ENCODE results near the gene ATP6AP1.
A peak's percentile ranks its signal among the peaks of the same experiment; 100 is the strongest.

Gene ATP6AP1

GRCh38 chrX:154457491-154458115 is 29.1 kb downstream of the ATP6AP1 start:
- no peaks in the 10 kb centered on the region for H3K9me3 ChIP-seq
- no peak for TF ChIP-seq CTCF (IDR thresholded peaks at IDR 0.05)
- no peaks in the 10 kb centered on the region for H3K36me3 ChIP-seq

GRCh38 chrX:154458116-154458953 is 29.9 kb downstream of the ATP6AP1 start, which contains the start of gene PLXNA3:
Gene PLXNA3, plus strand, starts transcription at chrX:154458281. Its CDS starts 1,903 bp downstream, at chrX:154460184.
- Histone ChIP-seq H3K4me3 (ENCODE audit: low read depth in 1 of 2, low read length in 1 of 2) (peak within 1 kb of the TSS; percentile 35 to 46), H3K27me3 (peaks cover 27% of the 10 kb centered on the region), H3K27ac (no peak within 1 kb of the TSS), H3K9me3 (no peaks in the 10 kb centered on the region), H3K4me1 (ENCODE audit: control insufficient read depth in 1 of 2, insufficient read depth in 1 of 2, low read depth in 1 of 2, low read length in 1 of 2) (peaks cover 6 to 7% of the 10 kb centered on the region in 2 experiments), H3K36me3 (no peaks in the 10 kb centered on the region)
- TF ChIP-seq CTCF (IDR thresholded peaks at IDR 0.05) = no peak

More at GRCh38 chrX:154457491-154458115, 29.1 kb downstream of the ATP6AP1 start:
- Histone ChIP-seq H3K4me3 (ENCODE audit: low read depth in 1 of 2, low read length in 1 of 2) (peak overlapping the region; percentile 35 to 46), H3K27me3 (peaks cover 27% of the 10 kb centered on the region), H3K27ac (no peak overlapping the region), H3K4me1 (ENCODE audit: control insufficient read depth in 1 of 2, insufficient read depth in 1 of 2, low read depth in 1 of 2, low read length in 1 of 2) (peaks cover 6 to 7% of the 10 kb centered on the region in 2 experiments)

- no peak for TF ChIP-seq CTCF (IDR thresholded peaks at IDR 0.05)
- peaks cover 27% of the 10 kb centered on the region for H3K27me3 ChIP-seq
- peaks cover 6 to 7% of the 10 kb centered on the region in 2 experiments for H3K4me1 ChIP-seq (ENCODE audit: control insufficient read depth in 1 of 2, insufficient read depth in 1 of 2, low read depth in 1 of 2, low read length in 1 of 2)
- H3K36me3 ChIP-seq = no peaks in the 10 kb centered on the region
- no peak overlapping the region for H3K4me3 ChIP-seq (ENCODE audit: low read depth in 1 of 2, low read length in 1 of 2)
- no peaks in the 10 kb centered on the region for H3K9me3 ChIP-seq
- no peak overlapping the region for H3K27ac ChIP-seq
Observed at GRCh38 chrX:154458954-154459778, 30.7 kb downstream of the ATP6AP1 start.

- H3K27ac ChIP-seq = no peak overlapping the region
- peaks cover 27% of the 10 kb centered on the region for H3K27me3 ChIP-seq
- H3K4me3 ChIP-seq (ENCODE audit: low read depth in 1 of 2, low read length in 1 of 2) = no peak overlapping the region
- H3K4me1 ChIP-seq (ENCODE audit: control insufficient read depth in 1 of 2, insufficient read depth in 1 of 2, low read depth in 1 of 2, low read length in 1 of 2) = peaks cover 6 to 7% of the 10 kb centered on the region in 2 experiments
- no peaks in the 10 kb centered on the region for H3K9me3 ChIP-seq
- TF ChIP-seq CTCF (IDR thresholded peaks at IDR 0.05) = no peak
- H3K36me3 ChIP-seq = no peaks in the 10 kb centered on the region
Observed at GRCh38 chrX:154459832-154460231, 31.4 kb downstream of the ATP6AP1 start.

- Histone ChIP-seq H3K4me3 (ENCODE audit: low read depth in 1 of 2, low read length in 1 of 2) (no peak overlapping the region), H3K9me3 (no peaks in the 10 kb centered on the region), H3K27me3 (peaks cover 27% of the 10 kb centered on the region), H3K27ac (no peak overlapping the region), H3K4me1 (ENCODE audit: control insufficient read depth in 1 of 2, insufficient read depth in 1 of 2, low read depth in 1 of 2, low read length in 1 of 2) (peaks cover 6 to 7% of the 10 kb centered on the region in 2 experiments), H3K36me3 (no peaks in the 10 kb centered on the region)
- TF ChIP-seq CTCF (IDR thresholded peaks at IDR 0.05) = no peak
Observed at GRCh38 chrX:154460326-154460725, 31.8 kb downstream of the ATP6AP1 start.

Measured in neutrophil (primary cell).